ENCODE measurements around the gene FXYD6.

- TF ChIP-seq, protein P1, sequence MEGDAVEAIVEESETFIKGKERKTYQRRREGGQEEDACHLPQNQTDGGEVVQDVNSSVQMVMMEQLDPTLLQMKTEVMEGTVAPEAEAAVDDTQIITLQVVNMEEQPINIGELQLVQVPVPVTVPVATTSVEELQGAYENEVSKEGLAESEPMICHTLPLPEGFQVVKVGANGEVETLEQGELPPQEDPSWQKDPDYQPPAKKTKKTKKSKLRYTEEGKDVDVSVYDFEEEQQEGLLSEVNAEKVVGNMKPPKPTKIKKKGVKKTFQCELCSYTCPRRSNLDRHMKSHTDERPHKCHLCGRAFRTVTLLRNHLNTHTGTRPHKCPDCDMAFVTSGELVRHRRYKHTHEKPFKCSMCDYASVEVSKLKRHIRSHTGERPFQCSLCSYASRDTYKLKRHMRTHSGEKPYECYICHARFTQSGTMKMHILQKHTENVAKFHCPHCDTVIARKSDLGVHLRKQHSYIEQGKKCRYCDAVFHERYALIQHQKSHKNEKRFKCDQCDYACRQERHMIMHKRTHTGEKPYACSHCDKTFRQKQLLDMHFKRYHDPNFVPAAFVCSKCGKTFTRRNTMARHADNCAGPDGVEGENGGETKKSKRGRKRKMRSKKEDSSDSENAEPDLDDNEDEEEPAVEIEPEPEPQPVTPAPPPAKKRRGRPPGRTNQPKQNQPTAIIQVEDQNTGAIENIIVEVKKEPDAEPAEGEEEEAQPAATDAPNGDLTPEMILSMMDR (IDR thresholded peaks at IDR 0.05; ENCODE audit: insufficient read depth, low read length), result no peak
- no peak for TF ChIP-seq POLR2AphosphoS5 (IDR thresholded peaks at IDR 0.05; ENCODE audit: low read depth)
- TF ChIP-seq, protein P2, sequence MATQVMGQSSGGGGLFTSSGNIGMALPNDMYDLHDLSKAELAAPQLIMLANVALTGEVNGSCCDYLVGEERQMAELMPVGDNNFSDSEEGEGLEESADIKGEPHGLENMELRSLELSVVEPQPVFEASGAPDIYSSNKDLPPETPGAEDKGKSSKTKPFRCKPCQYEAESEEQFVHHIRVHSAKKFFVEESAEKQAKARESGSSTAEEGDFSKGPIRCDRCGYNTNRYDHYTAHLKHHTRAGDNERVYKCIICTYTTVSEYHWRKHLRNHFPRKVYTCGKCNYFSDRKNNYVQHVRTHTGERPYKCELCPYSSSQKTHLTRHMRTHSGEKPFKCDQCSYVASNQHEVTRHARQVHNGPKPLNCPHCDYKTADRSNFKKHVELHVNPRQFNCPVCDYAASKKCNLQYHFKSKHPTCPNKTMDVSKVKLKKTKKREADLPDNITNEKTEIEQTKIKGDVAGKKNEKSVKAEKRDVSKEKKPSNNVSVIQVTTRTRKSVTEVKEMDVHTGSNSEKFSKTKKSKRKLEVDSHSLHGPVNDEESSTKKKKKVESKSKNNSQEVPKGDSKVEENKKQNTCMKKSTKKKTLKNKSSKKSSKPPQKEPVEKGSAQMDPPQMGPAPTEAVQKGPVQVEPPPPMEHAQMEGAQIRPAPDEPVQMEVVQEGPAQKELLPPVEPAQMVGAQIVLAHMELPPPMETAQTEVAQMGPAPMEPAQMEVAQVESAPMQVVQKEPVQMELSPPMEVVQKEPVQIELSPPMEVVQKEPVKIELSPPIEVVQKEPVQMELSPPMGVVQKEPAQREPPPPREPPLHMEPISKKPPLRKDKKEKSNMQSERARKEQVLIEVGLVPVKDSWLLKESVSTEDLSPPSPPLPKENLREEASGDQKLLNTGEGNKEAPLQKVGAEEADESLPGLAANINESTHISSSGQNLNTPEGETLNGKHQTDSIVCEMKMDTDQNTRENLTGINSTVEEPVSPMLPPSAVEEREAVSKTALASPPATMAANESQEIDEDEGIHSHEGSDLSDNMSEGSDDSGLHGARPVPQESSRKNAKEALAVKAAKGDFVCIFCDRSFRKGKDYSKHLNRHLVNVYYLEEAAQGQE (IDR thresholded peaks at IDR 0.05; ENCODE audit: insufficient replicate concordance, low read depth), result no peak
- no peak for TF ChIP-seq GABPA (IDR thresholded peaks at IDR 0.05; ENCODE audit: low read depth)
- no peak for TF ChIP-seq SPI1 (IDR thresholded peaks at IDR 0.05; ENCODE audit: borderline replicate concordance, low read depth)
Observed at GRCh38 chr11:117914398-117914761, 37.9 kb upstream of the FXYD6 start.
